Measurements from ENCODE around the gene CCDC9B.

Gene CCDC9B

GRCh38 chr15:40333922-40334492, 6.7 kb downstream of the CCDC9B start:
- DNase-seq (ENCODE audit: extremely low spot score, insufficient read length, low read depth) (no peak), FAIRE-seq (peak; percentile 71)

- DNase-seq (ENCODE audit: extremely low spot score, insufficient read length, low read depth) (no peak), FAIRE-seq (no peak)
Observed at GRCh38 chr15:40332113-40332781, 8.5 kb downstream of the CCDC9B start.

GRCh38 chr15:40331637-40332036, 9.1 kb downstream of the CCDC9B start:
- DNase-seq (ENCODE audit: extremely low spot score, insufficient read length, low read depth), result no peak
- FAIRE-seq, result no peak

DNA sequence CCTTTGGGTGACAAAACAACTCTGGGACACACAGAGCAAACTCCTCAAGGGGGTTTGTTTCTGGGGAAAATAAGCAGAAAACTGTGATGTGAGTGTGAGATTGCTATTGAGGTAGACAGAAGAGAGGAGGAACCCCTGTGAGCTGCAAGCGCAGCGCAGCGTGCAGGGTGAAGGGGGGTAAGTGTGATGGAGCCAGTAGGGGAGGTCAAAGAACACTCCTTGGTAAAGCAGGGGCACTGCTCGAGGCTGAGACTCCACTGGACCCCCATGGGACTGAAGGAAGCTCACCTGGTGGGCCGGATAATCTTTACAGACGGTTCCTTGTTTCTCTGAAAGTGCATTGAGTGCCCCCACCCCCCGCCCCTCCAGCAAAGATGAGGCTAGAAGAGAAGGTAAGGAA, 9.7 kb downstream of the CCDC9B start:
- DNase-seq (ENCODE audit: extremely low spot score, insufficient read length, low read depth) (no peak), FAIRE-seq (no peak)

GRCh38 chr15:40330368-40330836, 10.3 kb downstream of the CCDC9B start:
- no peak for FAIRE-seq
- DNase-seq (ENCODE audit: extremely low spot score, insufficient read length, low read depth), result no peak

GRCh38 chr15:40329804-40330203, 10.9 kb downstream of the CCDC9B start:
- DNase-seq (ENCODE audit: extremely low spot score, insufficient read length, low read depth) (no peak), FAIRE-seq (no peak)

DNA sequence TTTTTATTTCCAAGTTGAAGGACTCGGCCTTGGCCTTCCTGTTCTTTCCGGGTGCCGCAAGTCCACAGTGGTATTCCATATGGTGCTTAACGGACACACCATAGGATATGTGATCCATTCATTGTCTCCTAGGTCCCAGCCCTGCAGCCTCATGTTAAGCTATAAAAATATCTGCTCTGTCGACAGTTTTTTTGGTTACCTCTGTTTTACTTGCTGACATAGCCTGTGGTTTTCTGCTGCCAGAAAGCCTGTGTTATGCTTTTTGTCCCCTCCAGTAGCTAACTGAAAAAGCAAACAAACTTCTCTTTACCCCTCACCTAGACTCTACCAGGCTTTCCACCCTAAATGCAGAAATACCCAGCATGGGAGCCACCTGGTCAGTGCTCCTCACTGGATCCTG, 12.0 kb downstream of the CCDC9B start:
- DNase-seq (ENCODE audit: extremely low spot score, insufficient read length, low read depth) (no peak), FAIRE-seq (no peak)

GRCh38 chr15:40328176-40328575, 12.6 kb downstream of the CCDC9B start:
- DNase-seq (ENCODE audit: extremely low spot score, insufficient read length, low read depth) (no peak), FAIRE-seq (no peak)

DNA sequence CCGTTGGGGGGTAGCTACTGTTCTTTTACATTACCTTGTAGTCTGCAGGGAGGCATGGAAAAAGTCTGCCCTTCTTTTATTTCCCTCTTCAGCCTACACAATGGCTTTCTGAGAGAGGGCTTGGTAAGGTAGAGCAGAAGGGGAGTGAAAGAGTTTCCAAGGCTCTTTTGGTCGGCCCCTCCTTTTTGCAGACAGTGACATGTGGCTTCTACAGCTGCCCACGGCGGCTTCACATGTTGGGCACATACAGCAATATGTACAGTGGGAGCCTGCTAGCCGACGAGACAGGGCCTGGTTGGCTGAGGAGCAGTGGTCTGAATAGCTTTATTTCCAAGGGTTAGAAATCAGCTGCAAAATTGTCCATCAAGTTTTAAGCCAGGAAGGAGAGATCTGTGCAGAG, 13.3 kb downstream of the CCDC9B start:
- FAIRE-seq, result no peak
- no peak for DNase-seq (ENCODE audit: extremely low spot score, insufficient read length, low read depth)

DNA sequence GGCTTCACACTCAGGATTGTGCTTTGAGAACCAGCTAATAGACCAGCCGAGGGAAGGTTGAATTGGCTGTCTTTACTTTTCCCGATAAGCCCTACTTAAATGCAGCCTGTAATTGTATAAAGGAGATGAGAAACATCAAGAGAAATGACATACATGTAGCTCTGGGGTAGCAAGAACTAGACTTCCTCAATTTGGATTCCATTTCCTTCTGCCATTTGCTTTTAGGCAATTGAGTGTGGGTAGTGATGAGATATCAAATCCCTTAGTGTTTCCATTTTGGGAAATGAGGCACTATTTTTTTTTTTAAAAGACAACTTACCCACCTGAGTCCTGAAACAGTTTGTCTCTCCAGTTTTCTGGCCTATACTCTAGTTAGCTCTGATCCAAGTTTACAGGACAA, 15.0 kb downstream of the CCDC9B start:
- no peak for FAIRE-seq
- DNase-seq (ENCODE audit: extremely low spot score, insufficient read length, low read depth), result no peak

DNA sequence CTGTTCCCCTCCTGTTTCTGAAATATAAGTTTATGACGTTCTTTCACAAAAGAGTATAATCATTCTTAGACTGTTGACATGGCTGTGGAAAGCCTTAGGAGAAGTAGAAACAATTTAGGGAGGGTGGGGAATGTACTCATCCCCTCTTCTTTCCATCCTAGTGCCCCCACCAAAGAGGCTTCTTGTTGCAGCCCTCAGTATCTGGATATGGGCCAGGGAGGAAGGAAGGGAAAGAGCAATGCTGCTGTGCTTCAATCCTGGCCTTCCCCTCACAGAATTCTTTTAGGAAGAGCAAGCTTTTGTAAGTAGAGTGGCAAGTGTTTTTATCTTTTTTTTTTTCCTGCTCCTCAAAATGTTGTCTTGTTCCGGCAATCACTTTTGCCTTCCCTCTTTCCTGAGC, 15.6 kb downstream of the CCDC9B start:
- FAIRE-seq, result no peak
- no peak for DNase-seq (ENCODE audit: extremely low spot score, insufficient read length, low read depth)

GRCh38 chr15:40323953-40324937, 16.5 kb downstream of the CCDC9B start:
- FAIRE-seq (no peak), DNase-seq (ENCODE audit: extremely low spot score, insufficient read length, low read depth) (no peak)

GRCh38 chr15:40323239-40323952, 17.3 kb downstream of the CCDC9B start, which contains the start of gene INAFM2:
Gene INAFM2 (plus strand): TSS chr15:40323692. CDS start chr15:40324056, 364 bp downstream.
- DNase-seq (ENCODE audit: extremely low spot score, insufficient read length, low read depth) (peak; percentile 93), FAIRE-seq (peak; percentile 91)

DNA sequence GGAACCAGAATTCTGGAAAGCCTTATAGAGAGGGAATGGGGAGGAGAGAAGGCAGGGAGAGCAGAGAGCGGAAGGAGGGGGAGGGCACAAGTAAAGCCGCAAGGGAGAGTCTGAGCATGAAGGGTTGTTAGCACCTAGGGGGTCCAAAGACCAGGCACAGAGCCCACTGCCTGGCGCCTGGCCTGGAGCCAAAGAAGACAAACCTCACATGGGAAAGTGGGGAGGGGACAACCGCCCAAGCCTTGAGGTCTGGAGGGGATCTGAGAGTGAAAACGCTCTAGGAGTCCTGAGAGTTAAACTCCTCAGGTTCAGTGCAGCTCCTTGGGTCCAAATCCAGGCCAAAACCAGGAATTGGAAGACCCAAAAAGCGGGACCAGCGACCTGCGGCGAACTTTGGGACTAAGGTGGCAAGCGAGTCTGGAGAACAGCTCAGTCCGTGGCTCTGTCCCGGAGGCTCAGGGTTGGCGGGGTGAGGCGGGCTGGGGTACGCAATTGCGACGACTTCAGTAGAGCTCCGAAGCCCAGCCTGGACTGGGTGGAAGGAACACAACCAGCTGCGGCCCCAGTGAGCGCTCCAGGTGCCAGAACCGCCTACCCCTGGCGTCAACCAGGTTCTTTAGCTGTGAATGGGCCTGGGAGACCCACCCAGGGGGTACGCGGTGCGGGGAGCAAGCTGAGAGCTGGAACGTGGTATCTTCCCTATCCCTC, 18.1 kb downstream of the CCDC9B start:
- DNase-seq (ENCODE audit: extremely low spot score, insufficient read length, low read depth) (no peak), FAIRE-seq (no peak)

DNA sequence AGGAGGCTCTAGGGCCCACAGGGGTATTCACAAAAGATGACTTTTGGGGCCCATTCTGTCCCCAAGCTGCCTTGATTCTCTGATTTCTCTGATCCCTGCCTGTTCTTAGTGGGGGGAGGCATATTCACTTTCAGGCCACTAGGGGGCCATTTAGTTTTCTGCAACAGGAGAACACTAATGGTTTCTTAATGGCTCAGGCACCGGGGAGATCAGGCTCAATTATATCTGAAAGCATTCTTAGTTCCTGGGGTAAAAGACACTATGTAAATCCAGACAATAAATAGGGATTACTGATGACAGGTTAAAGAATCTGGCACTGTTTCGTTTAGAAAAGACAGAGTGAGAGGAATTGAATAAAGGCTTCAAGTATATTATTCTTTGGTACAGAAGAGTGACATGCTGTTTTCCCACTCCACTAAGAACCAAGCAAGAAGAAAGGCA, 19.8 kb downstream of the CCDC9B start:
- peak; percentile 91 for FAIRE-seq
- DNase-seq (ENCODE audit: extremely low spot score, insufficient read length, low read depth), result no peak

DNA sequence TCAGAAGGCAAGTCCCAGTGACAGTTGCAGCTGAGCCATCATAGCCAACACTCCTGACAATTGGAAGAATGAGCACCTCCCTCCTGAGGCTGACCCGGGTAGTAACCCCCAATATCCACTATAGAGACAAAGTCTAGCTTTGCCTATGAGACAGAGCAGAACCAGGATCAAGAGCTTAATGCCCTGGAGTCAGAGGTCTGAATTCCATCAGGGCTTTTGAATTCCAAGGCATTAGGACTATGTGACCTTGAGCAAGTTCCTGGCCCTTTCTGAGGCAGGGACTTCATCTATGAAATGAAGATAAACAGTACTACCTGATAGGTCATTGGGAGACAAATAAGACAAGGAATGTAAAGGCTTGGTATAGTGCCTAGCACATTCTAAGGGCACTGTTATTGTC, 20.3 kb downstream of the CCDC9B start:
- DNase-seq (ENCODE audit: extremely low spot score, insufficient read length, low read depth), result no peak
- FAIRE-seq, result no peak

- FAIRE-seq, result no peak
- DNase-seq (ENCODE audit: extremely low spot score, insufficient read length, low read depth), result no peak
Observed at GRCh38 chr15:40317580-40317979, 23.2 kb downstream of the CCDC9B start.

GRCh38 chr15:40316931-40317330, 23.8 kb downstream of the CCDC9B start:
- no peak for DNase-seq (ENCODE audit: extremely low spot score, insufficient read length, low read depth)
- FAIRE-seq, result no peak

DNA sequence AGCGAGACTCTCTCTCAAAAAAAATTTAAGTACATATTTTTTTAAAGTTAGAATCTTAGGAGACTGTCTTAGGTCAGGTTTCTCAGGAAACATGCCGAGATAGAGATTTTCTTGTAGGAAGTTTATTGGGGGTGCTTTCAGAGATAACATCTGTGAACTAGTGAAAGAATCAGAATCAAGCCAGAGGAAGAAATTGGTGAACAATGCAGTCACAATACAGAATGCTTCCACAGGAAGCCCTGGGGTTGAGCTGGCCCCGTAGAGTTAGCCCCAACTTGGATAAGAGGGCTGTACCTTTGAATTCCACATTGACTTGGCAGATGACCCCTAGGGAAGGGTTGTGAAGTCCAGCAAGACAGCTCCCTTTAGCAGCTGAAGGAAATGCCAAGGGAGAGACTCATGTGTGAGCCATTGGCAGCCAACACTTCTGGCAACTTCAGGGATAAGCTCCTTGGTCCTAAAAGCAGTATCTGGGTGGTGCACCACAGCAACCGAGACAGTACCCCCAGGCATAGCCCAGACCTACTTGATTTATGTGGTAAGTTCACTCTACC, 25.9 kb downstream of the CCDC9B start:
- DNase-seq (ENCODE audit: extremely low spot score, insufficient read length, low read depth), result no peak
- FAIRE-seq, result no peak
